ENCODE measurements around the gene TMEM167A.

GRCh38 chr5:83095163-83095956 is 18.2 kb upstream of the TMEM167A start:
- no peak for TF ChIP-seq CTCF (IDR thresholded peaks at IDR 0.05; ENCODE audit: insufficient read depth, low read depth, low read length)
- no peak for TF ChIP-seq EZH2 (IDR thresholded peaks at IDR 0.05; ENCODE audit: insufficient read depth, low read length)

Data from astrocyte (in vitro differentiated cells and primary cell).